IMR-90 (cell line): ENCODE data around the gene STX7. TPM values are rescaled to one million over a fixed set of nuclear protein-coding genes. Genes with fewer than 3 reads are reported as not detected.

Experiments used
- ATAC-seq: fragments of 200-7000 bp; cut with Tn5 transposase; 2 replicates; pipeline ENCODE4 v1.9.1; 2020; ENCODE audit warnings: low read depth, mild to moderate bottlenecking, moderate library complexity
- BruUV-seq: library from RNA; stranded (reverse); fragments of 400-500 nt; replicated peaks from 2 replicates; lab custom pipeline; 2021; lab: Mats Ljungman, UMichigan
- CTCF ChIA-PET: fragments of 300-600 bp; formaldehyde crosslinking; extraction: SDS; loops from one replicate; lab custom pipeline; 2021; ENCODE audit warnings: antibody characterized with exemption; lab: Yijun Ruan, JAX
- POLR2A ChIA-PET: fragments of 300-600 bp; sonication (Branson Sonifier 250); formaldehyde crosslinking; loops from one replicate; lab custom pipeline; 2022; ENCODE audit warnings: antibody characterized with exemption; ENCODE audit not compliant: unreplicated experiment; lab: Charles Lee
- DNase-seq: peaks from one replicate; pipeline ENCODE4 v3.0.0; 2013
- H2AFZ ChIP-seq: replicated peaks from 2 replicates; pipeline ENCODE3; 2013; ENCODE audit warnings: low read length, mild to moderate bottlenecking; ENCODE audit not compliant: poor library complexity
- H2AK5ac ChIP-seq: 2 replicates; pipeline ENCODE4 v1.6.1; 2013; ENCODE audit warnings: low read depth, low read length, inconsistent platforms
- H2AK9ac ChIP-seq: replicated peaks from 2 replicates; pipeline ENCODE3; 2013; ENCODE audit warnings: mild to moderate bottlenecking, low read depth, low read length, moderate library complexity; ENCODE audit not compliant: poor library complexity
- H2BK120ac ChIP-seq: 2 replicates; pipeline ENCODE4 v1.6.1; 2013; ENCODE audit warnings: low read depth, low read length, inconsistent platforms
- H2BK15ac ChIP-seq: 3 replicates; pipeline ENCODE4 v1.6.1; 2013; ENCODE audit warnings: low read depth, low read length, inconsistent platforms
- H2BK20ac ChIP-seq: 2 replicates; pipeline ENCODE4 v1.6.1; 2013; ENCODE audit warnings: low read depth, mild to moderate bottlenecking, inconsistent platforms, low read length, moderate library complexity
- H2BK5ac ChIP-seq: 2 replicates; pipeline ENCODE4 v1.6.1; 2013; ENCODE audit warnings: mild to moderate bottlenecking, low read depth, low read length, inconsistent platforms; ENCODE audit not compliant: poor library complexity, severe bottlenecking
- H3K14ac ChIP-seq: replicated peaks from 2 replicates; pipeline ENCODE4 v1.6.1; 2013; ENCODE audit warnings: low read depth, low read length, inconsistent platforms
- H3K18ac ChIP-seq: 2 replicates; pipeline ENCODE4 v1.6.1; 2013; ENCODE audit warnings: low read depth, low read length, control low read depth
- H3K23ac ChIP-seq: 2 replicates; pipeline ENCODE4 v1.6.1; 2013; ENCODE audit warnings: low read depth, low read length, inconsistent platforms
- H3K27ac ChIP-seq: 2 replicates; pipeline ENCODE4 v1.5.1; 2013; ENCODE audit warnings: mild to moderate bottlenecking, control low read depth, low read length; ENCODE audit not compliant: insufficient read depth
- H3K27me3 ChIP-seq: 2 replicates; pipeline ENCODE4 v1.6.1; 2013; ENCODE audit warnings: low read length; ENCODE audit not compliant: control insufficient read depth, insufficient read depth
- H3K36me3 ChIP-seq: 2 replicates; pipeline ENCODE4 v1.6.1; 2013; ENCODE audit warnings: low read length, mixed read lengths; ENCODE audit not compliant: control insufficient read depth, insufficient read depth
- H3K4ac ChIP-seq: 2 replicates; pipeline ENCODE4 v1.6.1; 2013; ENCODE audit warnings: low read depth, low read length, inconsistent platforms
- H3K4me1 ChIP-seq: 2 replicates; pipeline ENCODE4 v1.6.1; 2013; ENCODE audit warnings: low read length, mixed read lengths; ENCODE audit not compliant: control insufficient read depth, insufficient read depth
- H3K4me2 ChIP-seq: 2 replicates; pipeline ENCODE4 v1.6.1; 2013; ENCODE audit warnings: low read depth, mild to moderate bottlenecking, control low read depth, low read length, moderate library complexity
- H3K4me3 ChIP-seq: 2 replicates; pipeline ENCODE4 v1.5.1; 2013; ENCODE audit warnings: low read depth, mild to moderate bottlenecking, control low read depth, low read length, moderate library complexity; ENCODE audit not compliant: insufficient read depth
- H3K56ac ChIP-seq: 2 replicates; pipeline ENCODE4 v1.6.1; 2013; ENCODE audit warnings: low read length, inconsistent platforms; ENCODE audit not compliant: insufficient read depth; ENCODE audit errors: extremely low read depth
- H3K79me1 ChIP-seq, 2 experiments: 2 replicates each; pipeline ENCODE4 v1.6.1; 2013; ENCODE audit warnings: low read length in 2 of 2, inconsistent platforms in 1 of 2, low read depth in 1 of 2
- H3K9ac ChIP-seq: 2 replicates; pipeline ENCODE4 v1.6.1; 2013; ENCODE audit warnings: low read depth, low read length, control low read depth
- H3K9me1 ChIP-seq: 2 replicates; pipeline ENCODE4 v1.6.1; 2013; ENCODE audit warnings: low read length, inconsistent platforms; ENCODE audit not compliant: insufficient read depth
- H3K9me3 ChIP-seq: 2 replicates; pipeline ENCODE4 v1.6.1; 2013; ENCODE audit warnings: low read length; ENCODE audit not compliant: control insufficient read depth, insufficient read depth
- H4K20me1 ChIP-seq: 2 replicates; pipeline ENCODE4 v1.6.1; 2013; ENCODE audit warnings: low read length, inconsistent platforms; ENCODE audit not compliant: insufficient read depth
- H4K5ac ChIP-seq: 2 replicates; pipeline ENCODE4 v1.6.1; 2013; ENCODE audit warnings: mild to moderate bottlenecking, low read depth, low read length, control low read depth
- H4K8ac ChIP-seq, 2 experiments: 2 replicates each; pipeline ENCODE4 v1.6.1; 2013; ENCODE audit warnings: low read depth in 2 of 2, low read length in 2 of 2, control low read depth in 1 of 2, inconsistent platforms in 1 of 2
- H4K91ac ChIP-seq: 2 replicates; pipeline ENCODE4 v1.6.1; 2013; ENCODE audit warnings: low read depth, low read length, inconsistent platforms; ENCODE audit not compliant: insufficient read depth
- CHD1 ChIP-seq: IDR thresholded peaks from 2 replicates; pipeline ENCODE4 v1.6.1; 2012; ENCODE audit warnings: low read depth, low read length, improper control_type of control experiment
- WGBS, 2 experiments: methylation state at CpG; one replicate each; pipeline versions ENCODE4 v1.1.5 to v1.1.7; 2013; ENCODE audit warnings: missing lambda C conversion rate in 2 of 2; ENCODE audit not compliant: insufficient read length in 1 of 2; ENCODE audit errors: extremely low coverage in 2 of 2; 5-methylcytosine and 5-hydroxymethylcytosine counted together
- dilution Hi-C: fragments of 300-500 bp; cut with HindIII; formaldehyde crosslinking; loops from one replicate; pipeline ENCODE4 v1.14.3; 2018; ENCODE audit warnings: low sequenced_read_pairs; ENCODE audit not compliant: unreplicated experiment
- in situ Hi-C: fragments of 300-500 bp; cut with MboI; formaldehyde crosslinking; loops from 3 replicates; pipeline ENCODE4 v1.14.3; 2019; ENCODE audit warnings: low sequenced_read_pairs, inconsistent platforms, mixed read lengths
- intact Hi-C: fragments of 100-400 bp; cut with micrococcal nuclease; formaldehyde crosslinking; loops from 2 replicates; pipeline ENCODE4 v1.10.0; 2022
- polyA plus RNA-seq, 3 experiments: library from polyadenylated mRNA; depleted of rRNA; stranded (reverse); fragments of >200 nt; gene quantifications; 2 replicates each; pipeline ENCODE4 v1.2.3, GENCODE V29; 2012; ENCODE audit warnings: low replicate concordance in 1 of 3
- total RNA-seq: library from RNA; depleted of rRNA; stranded (reverse); fragments of >200 nt; gene quantifications from 2 replicates; pipeline ENCODE4 v1.2.3, GENCODE V29; 2012

Gene STX7
- total and polyA plus RNA-seq, 2 of the 4 experiments (the other 2 are of a cell fraction): 16.5 to 35.1 TPM

- Histone ChIP-seq H3K9me3 (no peaks in the 10 kb centered on the region), H3K9ac (peak overlapping the region; percentile 86), H2AK5ac (no peak overlapping the region), H3K56ac (peak overlapping the region; percentile 48; the same call in 1 of the 2 replicates), H3K27me3 (peaks cover 13% of the 10 kb centered on the region), H4K5ac (peak overlapping the region; percentile 19; the same call in 1 of the 2 replicates), H4K20me1 (peaks cover 30% of the 10 kb centered on the region; the same call in 1 of the 2 replicates), H4K8ac (no peak overlapping the region; a peak in 1 of 4 replicates), H2BK15ac (no peak overlapping the region), H3K4me3 (peak overlapping the region; percentile 77), H2BK5ac (peak overlapping the region; percentile 26), H3K18ac (0 out of 2 replicates have a peak overlapping the region, but pooled peaks have one; percentile 3), H3K23ac (peak overlapping the region; percentile 90; the same call in 1 of the 2 replicates), H4K91ac (peak overlapping the region; percentile 55), H2AFZ (peak overlapping the region; percentile 95), H2BK20ac (no peak overlapping the region), H3K79me1 (peaks cover 22 to 39% of the 10 kb centered on the region in 2 experiments), H3K9me1 (0 out of 2 replicates have a peak, but pooled peaks cover 4% of the 10 kb centered on the region), H3K27ac (peak overlapping the region; percentile 12), H3K4me2 (peak overlapping the region; percentile 77), H3K4me1 (peaks cover 4% of the 10 kb centered on the region), H3K14ac (peak overlapping the region; percentile 94; the same call in 1 of the 2 replicates), H2BK120ac (no peak overlapping the region), H3K4ac (peak overlapping the region; percentile 55; the same call in 1 of the 2 replicates), H2AK9ac (peak overlapping the region; percentile 6), H3K36me3 (no peaks in the 10 kb centered on the region; the same call in 1 of the 2 replicates)
- BruUV-seq: no TSS peak
- dilution Hi-C loops (no loop called here), in situ Hi-C loops (no loop called here), intact Hi-C loops (no loop called here)
- POLR2A ChIA-PET: no interaction called here
- TF ChIP-seq CHD1: no peak
- CTCF ChIA-PET: interaction anchor here (0.7 kb wide), 1 partner anchor 18 kb away, joined by 3 read pairs; no protein-coding TSS in a partner anchor
- no CpG with 5 or more reads among the region's 7 CpGs for WGBS, 2 experiments
- ATAC-seq: no peak
- no peak for DNase-seq
Observed at GRCh38 chr6:132512342-132512637, 626 bp downstream of the STX7 start.
